GM12892 (cell line): ENCODE data around the gene CRYBG2.
A peak's percentile ranks its signal among the peaks of the same experiment; 100 is the strongest.

Experiments
- DNase-seq: peaks from one replicate; pipeline ENCODE4 v3.0.0; 2011; ENCODE audit not compliant: insufficient read length
- FAIRE-seq: peaks from 2 replicates; lab custom pipeline; 2011; peaks lifted over from hg19 to GRCh38; lab: Jason Lieb, UNC
- POLR2A ChIP-seq: IDR thresholded peaks from 2 replicates; pipeline ENCODE4 v1.6.1; 2011; ENCODE audit warnings: low read depth, low read length, control low read depth
- POLR2AphosphoS5 ChIP-seq: IDR thresholded peaks from 2 replicates; pipeline ENCODE4 v1.6.1; 2011; ENCODE audit warnings: low read depth, low read length, control low read depth
- TAF1 ChIP-seq: IDR thresholded peaks from 2 replicates; pipeline ENCODE4 v1.6.1; 2011; ENCODE audit warnings: low read depth, mild to moderate bottlenecking, control low read depth, low read length, borderline replicate concordance

CRYBG2 gene

DNA sequence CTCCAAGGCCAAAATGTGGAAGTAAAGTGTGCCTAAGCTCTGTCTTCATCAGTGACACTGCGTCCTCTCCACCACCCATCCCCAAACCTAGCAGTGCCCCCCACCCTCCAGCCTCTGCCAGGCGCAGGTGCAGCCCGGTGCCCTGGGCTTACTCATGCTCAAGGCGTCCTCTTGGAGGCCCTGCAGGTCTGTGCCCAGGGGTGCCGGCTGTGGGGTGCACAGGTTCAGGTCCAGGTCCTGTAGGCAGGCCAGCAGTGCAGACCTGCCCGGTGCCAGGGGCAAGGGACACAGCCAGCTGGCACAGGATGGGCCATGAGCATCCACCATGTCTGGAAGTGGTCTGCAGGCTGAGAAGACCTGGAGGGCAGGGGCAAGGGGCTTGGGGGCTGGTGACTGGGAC is 13.5 kb upstream of the CRYBG2 start:
- TF ChIP-seq POLR2A (no peak), TAF1 (no peak), POLR2AphosphoS5 (no peak)
- DNase-seq (no peak), FAIRE-seq (no peak)

DNA sequence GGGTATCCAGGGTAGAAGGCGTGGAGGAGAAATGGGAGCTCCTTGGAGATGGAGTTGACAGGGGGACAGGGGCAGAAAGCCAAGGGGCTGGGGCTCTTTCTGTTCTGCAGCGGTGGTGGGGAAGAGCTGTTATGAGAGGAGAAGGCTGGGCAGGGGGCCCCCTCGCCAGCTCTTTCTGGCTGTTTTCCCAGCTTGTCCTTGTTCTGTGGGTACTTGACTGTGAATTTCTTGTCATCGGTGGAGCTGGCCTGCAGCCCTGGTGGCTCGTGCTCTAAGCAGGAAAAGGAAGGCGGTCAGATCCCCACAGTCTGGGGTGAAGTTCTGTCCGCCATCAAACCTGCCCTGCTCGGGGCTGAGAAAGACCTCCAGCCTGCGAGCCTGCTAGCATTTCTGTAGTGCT is 11.0 kb upstream of the CRYBG2 start:
- FAIRE-seq (no peak), DNase-seq (no peak)
- TF ChIP-seq TAF1 (no peak), POLR2A (no peak), POLR2AphosphoS5 (no peak)

DNA sequence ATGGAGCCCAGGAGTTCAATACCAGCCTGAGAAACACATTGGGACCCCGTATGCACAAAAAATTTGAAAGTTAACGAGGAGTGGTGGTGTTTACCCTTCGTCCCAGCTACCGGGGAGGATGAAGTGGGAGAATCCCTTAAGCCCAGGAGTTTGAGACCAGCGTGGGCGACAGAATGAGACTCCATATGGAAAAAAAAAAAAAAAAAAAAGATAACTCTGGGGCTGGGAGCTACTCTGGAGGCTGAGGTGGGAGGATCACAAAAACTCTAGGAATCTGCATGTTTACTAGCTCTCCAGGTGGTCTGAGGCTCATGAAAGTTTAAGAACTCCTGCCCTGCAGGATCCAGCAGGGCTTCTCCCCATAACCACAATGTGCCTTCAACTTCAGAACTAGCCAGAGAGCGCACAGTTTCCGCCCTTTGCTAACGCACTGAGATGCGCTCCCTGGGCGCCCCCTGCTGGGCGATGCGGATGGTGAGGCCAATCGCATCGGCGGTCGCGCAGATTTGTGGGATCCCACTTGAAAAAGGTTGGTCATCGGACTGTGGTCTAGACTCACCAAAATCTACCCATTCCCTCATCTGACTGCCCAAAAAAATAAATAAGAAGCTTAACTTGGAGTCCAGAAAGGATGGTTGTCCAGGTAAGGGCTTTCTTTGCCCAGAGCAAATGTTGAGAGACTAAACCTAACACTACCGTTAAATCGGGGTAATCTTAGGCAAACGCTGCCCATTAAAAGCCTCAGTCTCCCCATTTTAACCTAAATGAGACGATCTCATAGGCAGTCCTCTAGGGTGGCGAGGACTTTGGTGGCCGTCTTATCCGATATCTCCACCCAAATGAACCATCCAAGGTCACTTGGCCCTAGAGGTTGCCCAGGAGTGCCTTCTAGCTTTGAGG is 9.9 kb upstream of the CRYBG2 start:
- FAIRE-seq (peak; percentile 92), DNase-seq (peak; percentile 79)
- TF ChIP-seq TAF1 (no peak), POLR2AphosphoS5 (no peak), POLR2A (no peak)

DNA sequence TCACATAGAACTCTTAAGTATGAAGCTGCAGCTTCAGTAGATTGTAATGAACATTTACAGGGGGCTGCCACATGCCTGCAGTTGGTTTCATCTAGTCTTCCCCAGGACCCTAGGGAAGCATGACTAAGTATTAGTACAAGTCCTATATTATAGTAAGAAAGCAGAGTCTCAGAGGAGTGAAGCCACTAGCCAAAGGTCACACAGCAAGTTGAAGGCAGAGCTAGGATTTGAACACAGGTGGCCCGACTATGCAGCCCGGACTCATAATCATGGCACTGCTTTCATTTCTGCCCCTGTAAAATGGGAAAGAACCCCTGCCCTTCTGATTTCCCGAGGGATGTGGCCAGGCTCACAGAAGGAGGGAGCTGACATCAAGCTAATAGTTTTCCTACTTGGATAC is 8.4 kb upstream of the CRYBG2 start:
- TF ChIP-seq TAF1 (no peak), POLR2A (no peak), POLR2AphosphoS5 (no peak)
- FAIRE-seq (no peak), DNase-seq (no peak)

DNA sequence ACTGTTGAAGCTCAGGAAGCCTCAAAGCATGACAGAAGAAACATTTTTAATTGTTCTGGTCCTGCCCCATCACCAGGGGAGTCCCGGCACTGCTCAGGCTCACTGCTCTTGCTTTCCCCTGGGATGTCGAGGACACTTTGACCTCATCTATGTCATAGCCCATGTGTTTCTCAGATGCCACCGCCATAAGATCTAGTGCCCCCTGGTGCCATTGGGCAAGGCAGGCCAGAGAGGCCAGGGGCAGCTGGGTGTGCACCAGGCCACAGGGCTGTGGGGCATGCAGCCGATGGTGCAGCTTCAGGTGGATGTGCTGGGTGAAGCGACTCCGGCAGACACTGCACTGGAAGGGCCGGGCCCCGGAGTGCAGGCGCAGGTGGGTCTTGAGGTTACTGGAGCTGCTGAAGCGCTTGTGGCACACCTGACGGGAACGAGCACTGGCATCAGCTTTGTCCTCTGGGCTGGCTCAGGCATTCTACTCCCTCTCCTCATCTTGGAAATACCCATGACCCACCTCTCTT is 7.7 kb upstream of the CRYBG2 start:
- TF ChIP-seq POLR2AphosphoS5 (no peak), POLR2A (no peak), TAF1 (no peak)
- DNase-seq (no peak), FAIRE-seq (no peak)

DNA sequence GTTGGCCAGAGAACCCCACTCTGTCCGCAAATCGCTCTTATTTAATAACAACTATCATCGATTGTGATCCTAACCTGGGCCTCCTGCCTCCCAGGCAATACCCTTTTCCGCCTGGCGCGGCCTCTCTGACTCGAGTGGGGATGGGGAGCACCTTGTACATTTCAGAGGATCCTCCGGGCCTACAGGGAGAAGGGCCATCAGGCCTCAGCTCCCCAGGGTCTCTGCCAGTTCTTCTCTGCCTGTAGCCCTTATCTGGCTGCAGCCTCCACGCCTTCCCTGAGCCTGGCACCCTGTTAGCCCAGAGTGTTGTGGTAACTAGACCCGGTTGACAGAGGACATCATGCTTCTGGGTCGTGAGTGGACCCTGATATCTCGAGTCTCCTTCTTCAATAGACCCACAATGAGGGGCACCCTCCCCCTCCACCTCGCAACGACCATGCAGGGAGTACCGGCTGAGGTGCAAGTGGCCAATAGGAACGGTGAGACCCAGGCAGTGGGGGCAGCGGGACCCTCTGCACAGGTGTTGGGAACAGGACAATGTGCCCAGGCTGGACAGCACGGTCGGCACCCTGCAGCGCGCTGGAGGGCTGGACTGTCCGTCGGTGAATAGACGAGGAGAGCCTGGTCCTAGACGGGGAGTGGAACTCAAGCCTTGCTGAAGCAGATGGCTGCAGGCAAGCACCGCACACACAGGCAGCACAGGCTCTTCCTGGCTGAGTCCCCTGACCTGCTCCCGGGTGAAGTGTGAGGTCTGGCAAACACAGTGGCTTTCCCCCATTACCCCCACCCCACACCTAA is 7.1 kb upstream of the CRYBG2 start:
- FAIRE-seq (no peak), DNase-seq (no peak)
- no peak for TF ChIP-seq POLR2AphosphoS5
- TF ChIP-seq POLR2A, result no peak
- TF ChIP-seq TAF1, result no peak

DNA sequence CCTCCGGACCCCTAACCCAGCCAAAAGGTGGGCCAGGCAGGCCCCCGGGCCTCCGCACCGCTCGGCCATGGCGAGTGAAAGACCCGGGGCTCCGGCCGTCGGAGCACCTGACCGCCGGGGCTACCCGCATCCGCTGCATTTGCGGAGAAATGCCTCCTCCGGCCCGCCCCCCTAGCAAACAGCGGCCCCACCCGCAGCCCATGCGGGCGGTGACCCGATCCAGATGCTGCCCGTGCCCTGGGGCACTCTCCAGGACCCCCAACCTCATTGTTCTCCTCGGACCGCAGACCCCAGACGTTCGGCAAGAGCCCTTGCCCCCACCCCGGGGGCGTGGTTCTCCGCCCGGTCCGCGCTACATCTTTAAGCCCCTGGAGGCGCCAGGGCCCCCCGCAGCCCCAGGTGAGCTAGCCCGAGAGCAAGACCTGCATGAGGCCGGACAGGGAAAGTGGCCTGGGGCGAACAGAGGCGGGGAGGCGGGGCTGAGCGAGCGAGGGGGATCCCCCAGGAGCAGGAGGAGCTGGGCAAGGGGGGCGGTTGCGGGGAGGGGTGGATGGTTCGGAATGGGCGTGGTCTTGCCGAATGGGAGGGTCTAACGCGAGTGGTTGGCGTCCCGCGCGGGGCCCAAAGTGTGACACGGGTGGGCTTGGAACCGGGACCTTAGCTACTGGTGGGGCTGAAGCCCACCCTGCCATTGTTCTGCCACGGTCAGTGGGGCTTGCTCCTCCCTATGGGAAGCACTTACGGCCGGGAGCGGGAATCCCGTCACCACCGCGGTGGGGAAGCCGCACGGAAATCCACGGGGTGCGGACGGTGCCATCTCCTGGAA is 6.3 kb upstream of the CRYBG2 start:
- no peak for DNase-seq
- TF ChIP-seq POLR2A, result no peak
- TF ChIP-seq POLR2AphosphoS5, result no peak
- no peak for TF ChIP-seq TAF1
- FAIRE-seq, result no peak

DNA sequence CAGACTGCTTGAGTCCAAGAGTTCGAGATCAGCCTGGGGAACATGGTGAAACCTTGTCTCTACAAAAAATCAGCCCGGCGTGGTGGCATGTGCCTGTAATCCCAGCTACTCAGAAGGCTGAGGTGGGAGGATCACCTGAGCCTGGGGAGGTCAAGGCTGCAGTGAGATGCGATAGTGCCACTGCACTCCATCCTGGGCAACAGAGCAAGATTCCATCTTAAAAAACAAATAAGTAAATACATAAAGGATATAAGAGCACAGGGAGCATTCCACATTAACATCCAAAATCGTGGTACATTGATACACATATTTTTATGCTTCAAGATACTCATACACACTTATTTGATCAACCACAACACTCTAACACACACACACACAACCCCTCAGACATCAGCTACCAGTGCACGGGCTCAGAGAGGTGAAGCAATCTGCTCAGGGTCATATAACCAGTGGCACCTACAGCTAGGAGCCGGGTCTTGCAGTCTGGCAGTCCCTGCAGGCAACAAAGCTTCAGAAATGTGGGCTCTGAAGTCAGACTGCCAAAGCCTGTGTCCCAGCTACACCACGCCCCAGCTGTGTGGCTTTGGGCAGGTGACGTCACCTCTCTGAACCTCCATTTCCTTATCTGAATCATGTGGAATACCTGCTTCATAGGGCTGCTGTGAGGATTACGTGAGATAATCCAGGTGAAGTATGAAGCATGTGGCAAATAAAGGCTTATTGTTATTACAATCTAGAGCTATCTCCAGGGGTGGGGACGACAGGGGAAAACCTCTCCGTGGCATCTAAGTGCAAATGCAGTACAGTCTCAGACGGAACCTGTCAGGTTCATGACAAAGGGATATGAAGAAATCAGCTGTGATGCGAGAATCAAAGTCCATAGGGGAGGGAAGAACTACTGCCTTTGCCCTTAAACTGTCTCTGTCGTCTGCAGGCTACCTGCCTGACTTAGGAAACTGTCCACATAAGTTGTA is 4.8 kb upstream of the CRYBG2 start:
- TF ChIP-seq TAF1 (no peak), POLR2AphosphoS5 (no peak), POLR2A (no peak)
- FAIRE-seq (no peak), DNase-seq (no peak)

DNA sequence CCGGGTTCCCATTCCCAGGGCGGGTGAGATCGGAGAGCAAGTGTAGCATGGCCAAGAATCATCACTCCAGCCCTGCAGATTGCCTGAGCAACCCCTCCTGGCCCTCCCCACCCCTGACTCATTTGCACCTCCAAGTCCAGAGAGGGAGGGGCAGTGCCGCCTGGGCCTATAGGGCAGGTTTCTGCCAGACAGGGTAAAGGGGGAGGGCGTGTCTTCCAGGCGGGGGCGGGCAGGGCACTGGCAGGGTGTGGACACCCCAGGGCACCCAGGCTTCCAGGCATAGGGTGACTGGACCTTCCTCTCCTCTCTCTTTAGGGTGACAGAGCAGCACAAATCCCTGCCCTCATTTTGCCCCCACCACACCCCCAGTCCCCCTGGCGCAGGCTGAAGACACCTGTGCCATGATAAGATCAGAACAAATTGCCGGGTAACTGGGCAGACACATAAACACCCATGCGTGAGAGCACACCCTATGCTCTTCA is 3.2 kb upstream of the CRYBG2 start:
- TF ChIP-seq TAF1 (no peak), POLR2AphosphoS5 (no peak), POLR2A (no peak)
- DNase-seq, result no peak
- FAIRE-seq, result no peak
